IMR-90 (cell line): Measurements from ENCODE around the gene UGT1A4.

ENCODE experiments used
- BHLHE40 ChIP-seq: fragments of 150-350 bp; IDR thresholded peaks from 2 replicates; pipeline ENCODE4 v1.6.1; 2016; ENCODE audit warnings: mild to moderate bottlenecking, low read depth, low read length
- CEBPB ChIP-seq: IDR thresholded peaks from 2 replicates; pipeline ENCODE4 v1.6.1; 2012; ENCODE audit warnings: low read depth, low read length, improper control_type of control experiment
- CTCF ChIP-seq: conservative IDR thresholded peaks from 2 replicates; pipeline ENCODE4 v1.5.1; 2012; ENCODE audit warnings: mild to moderate bottlenecking, low read depth, low read length, improper control_type of control experiment
- ELK1 ChIP-seq: fragments of 150-350 bp; IDR thresholded peaks from 2 replicates; pipeline ENCODE4 v1.6.1; 2016; ENCODE audit warnings: low read depth, mild to moderate bottlenecking, low read length, moderate library complexity, borderline replicate concordance
- MAFK ChIP-seq: IDR thresholded peaks from 2 replicates; pipeline ENCODE4 v1.6.1; 2012; ENCODE audit warnings: low read depth, low read length, improper control_type of control experiment
- POLR2A ChIP-seq: IDR thresholded peaks from 2 replicates; pipeline ENCODE4 v1.6.1; 2012; ENCODE audit warnings: mild to moderate bottlenecking, low read depth, low read length

- TF ChIP-seq CTCF = no peak
- TF ChIP-seq ELK1 = no peak
- TF ChIP-seq MAFK = no peak
- TF ChIP-seq BHLHE40 = no peak
- no peak for TF ChIP-seq POLR2A
- TF ChIP-seq CEBPB = no peak
Measured at GRCh38 chr2:233758849-233759248, 40.3 kb downstream of the UGT1A4 start.
